Left forelimb (tissue), 1 donor: ENCODE results near the gene CCND3.
"Not testable (repeated sequence)": the region's sequence is repeated elsewhere in the genome, so short reads cannot be mapped to it uniquely, and the experiment has no call there.

ENCODE experiments used
- DNase-seq: peaks from one replicate; pipeline ENCODE4 v3.0.0-alpha.2; 2018; ENCODE audit warnings: low spot score

The CCND3 gene

DNA sequence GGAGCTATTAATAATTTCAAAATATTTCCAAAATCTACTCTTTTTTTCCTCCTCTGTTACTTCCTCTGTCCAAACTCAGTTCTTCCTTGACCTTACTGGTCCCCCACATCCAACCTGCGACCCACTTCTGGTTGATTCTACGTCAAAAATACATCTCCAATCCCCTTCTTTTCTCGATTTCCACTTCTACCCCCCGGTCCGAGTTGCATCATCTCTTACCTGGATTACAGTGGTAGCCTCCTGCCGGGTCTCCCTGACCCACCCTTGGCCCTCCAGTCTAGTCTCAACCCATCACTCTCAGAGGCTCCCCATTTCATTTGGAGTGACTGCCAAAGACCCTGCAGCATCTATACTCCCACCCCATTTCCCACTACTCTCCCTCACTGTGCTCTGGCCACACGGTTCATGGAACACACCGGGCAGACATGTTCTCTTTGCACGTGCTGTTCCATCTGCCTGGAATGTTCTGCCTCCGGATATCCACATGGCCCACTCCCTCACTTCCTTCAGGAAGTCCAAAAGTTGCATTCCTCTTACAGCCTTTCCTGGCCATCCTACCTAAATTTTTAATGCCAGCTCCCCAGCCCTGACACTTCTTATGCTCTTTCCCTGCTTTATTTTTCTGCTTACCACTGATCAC is 6.1 kb upstream of the CCND3 start:
- DNase-seq = no peak

DNA sequence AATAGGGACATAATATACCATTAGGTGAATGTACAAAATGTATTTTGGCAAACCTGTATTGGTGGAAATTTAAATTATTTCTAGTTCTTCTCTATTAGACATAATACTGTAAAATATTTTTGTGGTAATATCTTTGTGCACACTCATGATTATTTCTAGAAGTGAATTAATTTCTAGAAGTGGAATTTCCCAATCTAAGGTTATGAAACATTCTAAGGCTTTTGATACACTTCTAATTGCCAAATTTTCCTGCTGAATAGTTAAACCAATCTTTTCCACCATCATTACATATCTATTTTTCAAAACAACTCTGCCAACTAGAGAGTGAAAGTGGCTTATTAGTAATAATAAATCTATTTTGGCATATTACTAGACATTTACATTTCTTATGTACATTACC is 1.8 kb upstream of the CCND3 start:
- DNase-seq = no peak

DNA sequence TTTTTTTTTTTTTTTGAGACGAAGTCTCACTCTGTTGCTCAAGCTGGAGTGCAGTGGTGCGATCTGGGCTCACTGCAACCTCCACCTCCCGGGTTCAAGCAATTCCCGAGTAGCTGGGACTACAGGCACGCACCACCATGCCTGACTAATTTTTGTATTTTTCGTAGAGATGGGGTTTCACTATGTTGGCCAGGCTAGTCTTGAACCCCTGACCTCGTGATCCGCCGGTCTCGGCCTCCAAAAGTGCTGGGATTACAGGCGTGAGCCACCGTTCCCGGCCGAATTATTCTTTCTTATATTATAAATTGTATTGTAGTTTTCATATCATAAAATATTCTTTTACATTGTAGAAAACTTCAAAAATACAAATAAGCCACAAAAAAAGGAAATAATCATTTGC is 1.3 kb upstream of the CCND3 start:
- DNase-seq = not testable (repeated sequence)

DNA sequence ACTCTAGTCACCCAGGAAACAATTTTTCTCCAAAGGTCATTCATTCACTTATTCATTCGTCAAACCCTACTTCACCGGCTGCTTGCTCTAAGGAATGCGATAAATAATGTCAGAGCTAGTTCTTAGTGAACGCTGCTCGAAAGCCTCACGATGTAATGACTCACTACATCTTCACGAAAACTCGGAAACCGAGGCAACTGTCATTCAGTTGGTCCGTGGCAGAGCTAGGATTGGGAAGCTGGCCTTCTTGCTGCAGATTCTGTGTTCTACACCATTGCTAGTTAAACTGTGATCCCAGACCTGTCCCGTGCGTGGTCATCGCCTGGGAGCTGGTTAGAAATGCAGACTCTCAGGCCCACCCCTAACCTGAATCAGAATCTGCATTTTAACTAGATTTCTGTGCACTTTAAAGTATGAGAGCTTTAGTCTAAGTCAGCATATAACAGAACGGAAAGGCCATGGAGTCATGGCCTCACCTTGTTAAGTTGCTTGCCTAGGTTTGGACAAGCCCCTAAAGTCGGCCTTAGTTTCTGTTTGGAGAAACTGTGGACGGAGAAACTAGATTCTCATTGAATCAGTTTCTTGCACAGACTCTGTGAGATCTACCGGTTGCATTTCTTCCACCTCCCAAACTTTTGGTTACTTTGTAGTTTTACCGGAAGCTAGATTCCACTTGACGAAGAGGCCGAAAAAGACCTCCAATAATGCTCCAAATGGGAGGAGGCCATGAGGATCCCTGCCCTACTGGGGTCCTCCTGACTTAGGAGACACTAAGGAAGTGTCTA is 651 bp upstream of the CCND3 start:
- no peak for DNase-seq

DNA sequence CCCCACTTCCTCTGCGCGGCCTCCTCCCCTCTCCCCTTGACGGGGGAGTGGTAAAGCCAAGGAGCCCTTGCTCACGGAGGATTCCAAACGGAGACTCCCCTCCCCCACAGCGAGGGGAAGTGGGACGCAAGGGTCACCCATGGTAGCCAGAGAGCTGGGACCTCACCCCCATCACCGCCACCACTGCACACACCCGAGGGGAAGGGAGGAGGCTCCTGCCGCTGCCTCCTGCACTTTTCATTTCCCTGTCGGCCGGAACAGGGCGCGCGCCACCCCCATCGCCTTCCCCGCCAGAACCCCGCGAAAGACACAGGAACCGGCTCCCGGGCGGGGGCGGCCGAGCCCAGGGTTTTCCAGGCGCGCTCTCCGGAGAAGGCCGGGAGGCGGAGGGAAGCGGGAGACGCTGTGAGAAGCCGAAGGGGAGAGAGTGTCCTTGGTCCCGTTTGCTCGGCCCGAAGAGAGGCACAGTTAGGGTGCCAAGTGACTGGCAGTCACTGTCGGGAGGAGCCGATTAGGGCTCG is 789 bp downstream of the CCND3 start:
- DNase-seq = peak; percentile 69

DNA sequence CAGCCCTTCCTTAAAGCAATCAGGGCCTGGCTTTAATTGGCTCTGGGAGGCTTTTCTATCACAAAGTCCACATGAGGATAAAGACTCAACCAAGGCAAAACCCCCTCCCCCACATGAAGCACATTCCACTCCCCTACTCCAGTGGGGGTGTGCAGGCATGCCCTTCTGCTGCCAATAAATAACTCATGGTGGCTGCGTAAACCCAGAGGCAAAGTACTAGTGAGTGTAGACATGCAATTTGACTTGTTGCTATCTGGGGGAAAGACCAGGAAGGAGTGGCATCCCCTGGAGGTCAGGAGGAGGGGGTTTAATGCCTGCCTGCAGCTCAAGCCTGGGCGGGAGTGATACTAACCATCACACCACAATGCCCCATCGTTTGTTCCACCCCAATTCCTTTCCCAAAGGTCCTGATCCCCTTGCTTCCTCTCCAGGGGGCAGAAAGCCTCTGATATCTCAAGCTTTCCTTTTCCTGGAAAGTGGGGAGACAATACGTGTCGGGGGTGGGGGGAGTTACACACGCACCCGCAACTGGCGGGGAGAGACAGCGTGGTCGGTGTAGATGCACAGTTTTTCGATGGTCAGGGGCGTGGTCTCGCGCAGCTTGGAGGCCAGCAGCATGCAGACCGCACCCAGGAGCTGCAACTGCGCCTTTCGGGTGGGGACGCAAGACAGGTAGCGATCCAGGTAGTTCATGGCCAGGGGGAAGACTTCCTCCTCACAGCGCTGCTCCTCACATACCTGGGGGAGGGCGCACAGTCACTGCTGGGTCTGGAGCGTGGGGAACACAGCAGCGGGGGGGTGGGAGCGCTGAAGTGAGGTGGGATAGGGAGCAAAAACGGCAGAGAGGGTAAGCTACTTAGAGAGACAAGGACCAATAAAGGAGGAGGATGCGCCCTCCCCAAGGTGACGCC is 1.5 kb downstream of the CCND3 start:
- peak; percentile 65 for DNase-seq

DNA sequence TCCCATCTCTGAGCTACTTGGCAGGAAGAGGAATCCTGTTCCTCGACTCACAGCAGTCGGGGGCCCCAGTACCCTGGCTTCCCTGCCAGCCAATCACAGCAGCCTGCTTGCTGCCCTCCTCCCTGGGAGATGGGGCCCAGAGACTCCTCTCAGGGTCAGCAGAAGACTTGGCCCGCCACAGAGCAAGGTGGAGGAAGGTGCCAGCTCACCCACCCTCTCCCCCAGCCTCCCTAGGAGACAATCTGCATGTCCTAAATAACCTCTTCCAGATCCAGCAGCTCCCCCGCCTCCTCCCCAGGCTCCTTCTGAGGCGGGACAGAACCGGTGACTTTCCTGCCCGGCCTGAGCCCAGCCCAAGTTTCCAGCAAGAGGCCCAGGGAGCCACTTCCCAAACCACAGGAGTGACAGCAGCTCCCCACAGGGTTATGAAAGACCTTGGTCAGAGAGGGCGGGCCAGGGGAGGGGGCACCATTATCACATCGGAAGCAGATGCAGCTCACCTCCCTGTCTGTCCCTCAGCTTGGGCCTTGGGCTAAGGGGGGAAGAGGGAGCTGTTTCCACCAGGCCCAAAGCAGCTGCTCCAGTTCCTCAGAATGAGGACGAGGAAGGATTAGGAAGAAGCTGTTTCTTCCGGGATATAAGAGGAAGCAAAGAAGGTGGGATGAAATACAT is 2.3 kb downstream of the CCND3 start:
- peak; percentile 72 for DNase-seq

DNA sequence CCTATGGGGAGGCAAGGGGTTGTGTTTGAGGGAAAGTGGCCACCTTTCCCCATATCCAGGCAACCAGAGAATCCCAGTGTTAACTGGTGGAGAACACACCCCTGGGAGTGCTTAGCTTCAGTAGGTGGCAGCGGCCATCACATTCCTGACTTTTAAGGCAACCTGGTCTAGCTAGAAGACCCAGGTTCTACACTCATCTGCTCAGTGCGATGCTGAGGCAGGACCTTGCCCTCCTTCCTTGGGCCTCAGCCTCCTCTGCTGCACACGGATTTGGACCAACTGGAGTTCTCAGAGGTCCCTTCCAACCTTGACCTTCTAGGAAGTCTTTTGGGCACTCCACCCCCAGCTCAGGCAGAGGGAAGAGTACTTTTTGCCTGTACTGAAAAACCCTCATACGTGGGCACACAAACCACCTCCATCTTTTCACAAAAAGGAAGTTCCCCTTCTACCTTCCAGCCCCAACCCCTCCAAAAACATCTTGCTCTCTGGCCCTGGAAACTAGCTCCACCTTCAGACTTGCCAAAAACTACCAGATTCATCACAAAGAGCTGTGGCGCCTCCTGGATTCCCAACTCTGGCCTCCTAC is 2.9 kb downstream of the CCND3 start:
- no peak for DNase-seq

DNA sequence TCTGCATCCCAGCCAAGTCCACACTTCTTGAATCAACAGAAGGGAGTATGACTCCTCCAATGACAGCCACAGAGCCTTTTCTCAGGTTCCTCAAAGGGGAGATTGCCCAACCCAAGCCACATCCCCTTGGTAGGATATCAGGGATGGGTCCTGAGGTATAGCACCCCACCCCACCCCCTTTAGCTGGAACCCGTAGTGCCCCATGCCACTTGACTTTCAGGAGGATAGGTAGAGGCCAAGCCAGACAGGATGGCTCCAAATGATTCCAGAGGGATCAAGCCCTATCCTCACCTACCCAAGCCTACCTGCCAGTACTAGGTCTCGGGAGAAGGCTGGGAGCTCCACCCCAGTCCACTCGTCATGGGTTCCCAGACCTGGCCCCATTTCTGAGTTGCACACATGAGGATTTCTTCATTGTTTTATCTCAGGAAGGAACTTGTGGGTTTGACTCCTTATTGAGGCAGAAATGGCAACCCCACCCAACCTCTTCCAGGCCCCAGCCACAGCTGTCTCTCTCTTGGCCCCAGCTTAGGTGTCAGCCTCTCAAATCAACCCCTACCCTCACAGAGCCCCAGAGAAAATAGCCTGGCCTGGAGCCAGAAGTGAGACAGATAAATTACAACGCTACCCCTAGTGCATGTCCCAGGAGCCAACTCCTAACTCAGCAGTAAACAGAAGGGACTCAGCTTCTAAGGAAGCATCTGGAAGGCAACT is 3.6 kb downstream of the CCND3 start:
- DNase-seq = no peak

DNA sequence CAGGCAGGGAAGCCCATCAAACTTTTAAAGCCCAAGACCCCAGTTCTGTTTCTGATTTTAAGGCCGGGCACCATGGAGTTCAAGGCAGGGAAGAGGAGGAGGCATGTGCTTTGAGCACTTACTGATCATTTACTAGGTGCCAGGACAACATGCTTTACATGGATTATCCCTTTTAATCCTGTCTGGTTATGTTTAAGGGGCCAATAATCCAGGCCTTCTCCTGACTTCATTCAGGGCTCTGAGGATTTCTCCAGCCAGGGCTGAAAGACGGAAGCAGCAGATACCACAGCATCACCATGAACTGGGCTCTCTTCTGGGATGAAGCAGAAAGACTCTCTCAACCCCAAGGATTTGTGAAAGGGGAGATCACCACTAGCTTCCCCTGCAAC is 4.1 kb downstream of the CCND3 start:
- DNase-seq = no peak

DNA sequence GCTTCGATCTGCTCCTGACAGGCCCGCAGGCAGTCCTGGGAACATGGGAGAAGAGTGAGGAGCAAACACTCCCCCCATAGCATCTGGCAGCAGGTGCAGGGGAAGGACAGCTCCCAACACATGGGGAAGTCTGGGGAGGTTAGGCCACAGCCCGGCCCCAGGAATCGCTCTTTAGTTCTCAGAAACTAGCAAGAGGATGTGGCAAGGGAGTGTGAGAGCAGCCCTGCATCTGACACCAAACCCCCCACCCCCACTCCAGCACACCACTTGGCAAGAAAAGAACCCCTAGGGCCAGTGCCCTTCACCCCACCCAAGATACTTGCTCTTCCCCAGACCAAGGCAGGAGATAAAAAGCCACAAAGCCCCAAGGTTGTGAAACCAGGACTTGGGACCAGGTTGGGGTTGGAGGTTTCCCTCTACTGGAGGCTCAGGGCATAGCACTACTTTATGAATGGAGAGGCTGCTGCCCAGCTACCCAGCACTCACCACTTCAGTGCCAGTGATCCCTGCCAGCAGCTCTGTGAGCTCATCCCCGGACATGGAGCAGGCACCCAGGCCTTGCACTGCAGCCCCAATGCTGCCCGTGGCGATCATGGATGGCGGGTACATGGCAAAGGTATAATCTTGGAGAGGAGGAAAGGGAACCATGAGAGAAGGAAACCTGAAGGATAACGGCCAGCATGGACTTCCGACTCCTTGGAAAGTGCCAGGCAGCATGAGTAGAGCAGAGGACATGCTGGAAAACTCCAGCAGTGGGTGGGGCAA is 5.4 kb downstream of the CCND3 start:
- DNase-seq = no peak

DNA sequence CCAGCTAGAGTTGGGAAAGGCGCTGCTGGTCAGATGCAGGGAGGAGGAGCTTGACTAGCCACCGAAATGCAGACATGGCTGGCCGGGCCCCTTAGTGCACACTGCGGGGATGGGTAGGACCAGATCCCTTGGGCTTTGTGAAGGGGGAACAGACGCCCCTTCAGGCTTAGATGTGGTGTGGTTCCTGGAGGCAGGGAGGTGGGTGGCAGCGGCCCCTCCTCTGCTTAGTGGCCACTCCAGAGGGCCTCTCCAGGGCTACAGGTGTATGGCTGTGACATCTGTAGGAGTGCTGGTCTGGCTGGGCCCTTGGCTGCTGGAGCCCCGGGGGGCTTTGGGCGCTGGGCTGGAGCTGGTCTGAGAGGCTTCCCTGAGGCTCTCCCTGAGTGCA is 5.9 kb downstream of the CCND3 start:
- no peak for DNase-seq

DNA sequence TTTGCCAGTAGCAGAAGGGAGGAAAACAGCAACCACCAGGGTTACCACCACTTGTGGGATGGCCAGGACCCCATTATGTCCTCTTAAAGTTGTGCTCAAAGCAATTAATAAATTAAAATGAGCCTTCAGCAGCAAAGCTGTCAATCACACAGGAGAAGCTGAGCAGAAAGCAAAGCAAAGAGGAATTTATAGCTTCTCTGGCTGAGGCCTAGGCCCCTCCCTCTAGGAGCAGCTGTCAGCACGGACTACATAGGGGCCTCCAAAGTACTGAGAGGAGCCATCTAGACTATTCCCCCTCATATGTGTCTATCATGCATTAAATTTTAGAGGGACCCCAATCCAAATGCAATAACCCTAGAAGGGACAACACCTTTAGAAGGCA is 6.4 kb downstream of the CCND3 start:
- DNase-seq = no peak

DNA sequence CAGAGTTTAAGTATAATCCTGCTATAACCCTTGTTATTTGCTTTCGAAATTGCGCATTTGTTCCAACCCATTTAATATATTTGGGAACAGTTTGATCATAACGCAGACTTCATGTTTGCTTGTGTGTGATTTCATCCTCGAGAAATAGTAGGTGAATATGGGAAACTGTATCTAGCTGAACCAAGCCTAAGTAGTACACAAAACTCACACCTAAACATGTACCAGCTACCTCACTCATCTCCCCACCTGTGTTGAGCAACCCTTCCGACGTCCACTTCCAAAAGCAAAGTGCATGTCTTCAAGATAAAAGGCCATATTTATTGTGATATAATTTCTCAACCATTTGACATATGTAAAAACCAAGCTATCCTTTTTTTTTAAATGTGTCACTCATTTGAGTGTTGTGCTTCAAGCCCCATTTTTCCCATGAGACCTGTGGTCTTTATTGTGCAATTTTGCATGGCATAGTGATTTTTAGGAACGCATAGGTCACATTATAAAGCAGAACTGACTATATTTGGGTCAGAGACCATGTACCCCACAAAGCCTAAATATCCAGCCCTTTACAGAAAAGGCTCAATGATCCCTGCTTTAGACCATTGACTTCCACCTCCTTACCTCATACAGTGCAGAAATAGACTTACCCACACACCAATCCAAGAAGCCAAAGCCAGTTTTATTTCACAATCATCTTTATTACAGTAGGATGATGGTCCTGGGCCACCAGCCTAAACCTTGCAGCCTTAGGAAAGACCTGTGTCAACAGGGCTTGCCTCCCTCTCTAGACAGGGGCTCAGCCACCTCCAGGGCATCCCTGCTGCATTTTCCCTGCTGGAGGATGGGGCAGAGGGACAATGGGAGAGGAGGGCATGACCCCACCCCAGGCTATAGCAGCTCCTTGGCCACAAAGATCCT is 7.1 kb downstream of the CCND3 start:
- no peak for DNase-seq

DNA sequence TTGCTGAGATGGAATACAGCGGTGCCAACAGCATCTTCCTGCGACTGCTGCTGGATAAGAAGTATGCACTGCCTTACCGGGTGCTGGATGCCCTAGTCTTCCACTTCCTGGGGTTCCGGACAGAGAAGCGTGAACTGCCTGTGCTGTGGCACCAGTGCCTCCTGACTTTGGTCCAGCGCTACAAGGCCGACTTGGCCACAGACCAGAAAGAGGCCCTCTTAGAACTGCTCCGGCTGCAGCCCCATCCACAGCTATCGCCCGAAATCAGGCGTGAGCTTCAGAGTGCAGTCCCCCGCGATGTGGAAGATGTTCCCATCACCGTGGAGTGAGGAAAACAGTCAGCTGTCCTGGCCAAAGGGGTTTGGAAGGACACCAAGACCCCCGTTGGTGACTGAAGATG is 9.2 kb downstream of the CCND3 start:
- no peak for DNase-seq

DNA sequence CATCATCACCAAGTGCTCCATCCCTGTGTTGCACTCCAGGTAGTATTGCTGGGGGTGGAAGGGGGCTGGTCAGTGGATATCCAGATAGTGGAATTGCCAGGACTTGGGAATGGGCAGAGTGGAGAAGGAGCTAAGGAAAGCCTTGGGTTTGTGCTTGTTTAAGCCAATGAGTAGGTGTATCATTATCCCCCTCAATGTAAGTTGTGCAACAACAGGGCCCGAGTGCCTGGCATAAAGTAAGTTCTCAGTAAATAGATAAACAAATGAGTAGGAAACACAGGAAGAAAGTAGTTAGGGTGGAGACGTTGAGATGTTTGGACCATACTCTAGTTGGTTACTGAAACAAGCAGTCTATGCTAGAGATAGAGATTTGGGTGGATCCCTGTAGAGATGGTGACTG is 9.8 kb downstream of the CCND3 start:
- DNase-seq = no peak

DNA sequence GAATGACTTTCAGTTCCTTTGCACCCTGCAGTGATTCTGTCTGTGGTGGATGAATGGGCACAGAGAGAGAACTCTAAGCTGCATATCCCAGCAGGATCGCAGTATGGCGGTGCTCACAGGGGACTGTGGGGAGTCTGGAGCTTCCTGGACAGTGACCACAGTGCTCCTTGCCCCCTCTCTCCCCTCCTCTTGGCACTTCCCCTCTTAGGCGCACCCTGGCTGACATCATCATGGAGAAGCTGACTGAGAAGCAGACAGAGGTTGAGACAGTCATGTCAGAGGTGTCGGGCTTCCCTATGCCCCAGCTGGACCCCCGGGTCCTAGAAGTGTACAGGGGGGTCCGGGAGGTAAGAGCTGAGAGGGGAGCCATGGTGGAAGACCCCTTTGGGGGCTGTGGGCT is 11.7 kb downstream of the CCND3 start:
- DNase-seq = no peak

DNA sequence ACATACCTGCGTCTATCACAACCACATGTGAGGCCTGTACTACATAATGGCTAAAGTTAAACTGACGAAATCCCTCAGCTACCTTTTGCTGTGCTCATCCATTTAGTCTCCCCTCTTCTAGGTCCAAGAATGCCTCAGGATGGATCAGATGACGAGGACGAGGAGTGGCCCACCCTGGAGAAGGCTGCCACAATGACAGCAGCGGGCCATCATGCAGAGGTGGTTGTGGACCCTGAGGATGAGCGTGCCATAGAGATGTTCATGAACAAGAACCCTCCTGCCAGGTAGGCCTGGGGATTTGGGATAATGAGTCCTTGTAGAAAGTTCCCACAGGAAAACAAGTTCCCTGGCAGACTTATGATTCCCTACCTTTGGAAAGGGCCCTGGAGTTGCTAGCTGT is 14.4 kb downstream of the CCND3 start:
- no peak for DNase-seq

DNA sequence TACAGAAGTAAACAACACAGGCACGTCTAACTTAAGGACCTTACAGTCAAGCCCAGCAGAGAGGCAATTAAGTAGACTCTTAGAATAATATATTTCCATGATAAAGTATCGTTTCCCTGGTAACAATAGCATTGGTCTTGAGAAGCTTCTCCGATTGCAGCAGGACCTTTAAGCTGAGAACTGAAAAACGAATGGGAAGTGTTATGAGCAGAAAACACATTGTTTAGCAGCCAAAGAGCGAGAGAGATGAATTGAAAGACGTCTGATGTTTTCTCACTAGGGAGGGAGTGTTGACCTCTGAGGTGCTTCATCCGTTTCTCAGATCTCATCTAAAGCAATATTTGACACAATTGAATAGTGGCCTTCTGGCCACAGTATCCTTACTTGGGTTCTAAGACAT is 19.5 kb downstream of the CCND3 start:
- DNase-seq = no peak

DNA sequence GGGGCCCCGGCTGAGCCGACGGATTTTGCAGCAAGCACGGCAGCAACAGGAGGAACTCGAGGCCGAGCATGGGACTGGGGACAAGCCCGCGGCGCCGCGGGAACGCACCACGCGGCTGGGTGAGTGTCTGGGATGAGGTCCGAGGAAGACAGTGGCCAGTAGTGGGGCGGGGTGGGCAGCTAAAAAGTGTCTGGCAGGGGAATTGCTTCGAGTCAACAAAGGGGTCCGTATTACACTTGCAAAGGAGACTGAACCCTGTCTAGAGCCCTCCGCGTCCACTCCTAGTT is 20.0 kb downstream of the CCND3 start:
- DNase-seq = no peak
